GM12878 (cell line): Measurements from ENCODE around the gene POC1B. TPM values are rescaled to one million over a fixed set of nuclear protein-coding genes. Genes with fewer than 3 reads are reported as not detected.

Source experiments
- ETV6 ChIP-seq, 2 experiments: fragments of 450-650 bp in 1 of 2; IDR thresholded peaks in 1 of 2; conservative IDR thresholded peaks in 1 of 2; 2 replicates each; pipeline ENCODE4 v1.6.1; 2014; ENCODE audit warnings: antibody characterized with exemption in 1 of 2, borderline replicate concordance in 1 of 2, low read depth in 1 of 2, mild to moderate bottlenecking in 1 of 2, moderate library complexity in 1 of 2
- HDGF ChIP-seq: fragments of 450-650 bp; IDR thresholded peaks from 2 replicates; pipeline ENCODE4 v1.6.1; 2016; ENCODE audit warnings: antibody characterized with exemption
- HSF1 ChIP-seq: fragments of 150-350 bp; IDR thresholded peaks from 2 replicates; pipeline ENCODE4 v1.6.1; 2014; ENCODE audit warnings: mild to moderate bottlenecking, low read depth, low read length
- IKZF1 ChIP-seq: fragments of 450-650 bp; conservative IDR thresholded peaks from 2 replicates; pipeline ENCODE4 v1.6.1; 2017; ENCODE audit warnings: antibody characterized with exemption, mild to moderate bottlenecking
- POLR2AphosphoS2 ChIP-seq: IDR thresholded peaks from 2 replicates; pipeline ENCODE4 v1.6.1; 2011; ENCODE audit warnings: low read depth, mild to moderate bottlenecking, low read length, improper control_type of control experiment, moderate library complexity
- PRDM15 ChIP-seq: fragments of 450-650 bp; formaldehyde crosslinking; IDR thresholded peaks from 2 replicates; pipeline ENCODE4 v1.4.0; 2020; ENCODE audit warnings: mild to moderate bottlenecking, moderate library complexity
- RB1 ChIP-seq: fragments of 450-650 bp; formaldehyde crosslinking; IDR thresholded peaks from 2 replicates; pipeline ENCODE4 v1.6.1; 2017; ENCODE audit warnings: mild to moderate bottlenecking, borderline replicate concordance
- RBBP5 ChIP-seq: fragments of 200-600 bp; sonication (generic); conservative IDR thresholded peaks from 2 replicates; pipeline ENCODE4 v1.6.1; 2016
- RELB ChIP-seq: fragments of 450-650 bp; IDR thresholded peaks from 2 replicates; pipeline ENCODE4 v1.6.1; 2017; ENCODE audit warnings: low read depth, mild to moderate bottlenecking, moderate library complexity
- SUPT20H ChIP-seq: IDR thresholded peaks from 2 replicates; pipeline ENCODE4 v1.6.1; 2011; ENCODE audit warnings: low read depth, mild to moderate bottlenecking, low read length, moderate library complexity, borderline replicate concordance; ENCODE audit not compliant: control insufficient read depth
- TBL1XR1 ChIP-seq: IDR thresholded peaks from 2 replicates; pipeline ENCODE4 v1.6.1; 2012; ENCODE audit warnings: low read depth, low read length, improper control_type of control experiment
- ZSCAN29 ChIP-seq: fragments of 450-650 bp; IDR thresholded peaks from 2 replicates; pipeline ENCODE4 v1.6.1; 2017; ENCODE audit warnings: mild to moderate bottlenecking, moderate library complexity
- polyA plus RNA-seq, 11 experiments: library from polyadenylated mRNA; depleted of rRNA in 4 of 11; unstranded in 6 of 11; stranded (reverse) in 5 of 11; fragments of >200 nt; fragmentation: Nextera tagmentation in 4 of 11; fragmentation: Illumina TruSeq in 1 of 11; extraction: Ambion mirVana in 4 of 11; extraction: Trizol in 1 of 11; gene quantifications; 1 replicate in 1 of 11; 2 replicates in 10 of 11; pipeline versions ENCODE4 v1.2.1 to v1.2.3, GENCODE V29; 2011 to 2016; ENCODE audit warnings: inconsistent platforms in 2 of 11, missing spikeins in 2 of 11, low read depth in 1 of 11
- total RNA-seq, 4 experiments: library from RNA; depleted of rRNA in 3 of 4; stranded (reverse); fragments of >200 nt in 3 of 4; fragmentation: Illumina TruSeq in 1 of 4; extraction: Trizol in 1 of 4; gene quantifications; 2 replicates each; pipeline versions ENCODE4 v1.2.1 to v1.2.3, GENCODE V29; 2013 to 2021

The POC1B gene
- total and polyA plus RNA-seq, 10 of the 15 experiments (the other 5 are each of a cell fraction or from before 2014, with no cell fraction given) = 4.4 to 17.8 (median 11.3) TPM

GRCh38 chr12:89424846-89425245 is 101.0 kb downstream of the POC1B start (continued):
- TF ChIP-seq PRDM15 = no peak
- TF ChIP-seq HDGF = no peak
- no peak for TF ChIP-seq TBL1XR1
- TF ChIP-seq RB1 = no peak
- no peak for TF ChIP-seq ZSCAN29
- TF ChIP-seq HSF1 = no peak
- TF ChIP-seq ETV6 (conservative IDR thresholded peaks at IDR 0.05 in 1 of 2, IDR thresholded peaks at IDR 0.05 in 1 of 2; ENCODE audit: borderline replicate concordance in 1 of 2, low read depth in 1 of 2) = no peak
- no peak for TF ChIP-seq RBBP5
- no peak for TF ChIP-seq RELB
- TF ChIP-seq IKZF1 = no peak
- no peak for TF ChIP-seq POLR2AphosphoS2
- no peak for TF ChIP-seq SUPT20H
